SK-N-SH (cell line): ENCODE measurements around the gene RHOU. TPM values are rescaled to one million over a fixed set of nuclear protein-coding genes. Genes with fewer than 3 reads are reported as not detected.

Source experiments
- CTCF ChIA-PET: fragments of 300-600, 350-600 bp; formaldehyde crosslinking; extraction: SDS; loops from one replicate; lab custom pipeline; 2021; lab: Yijun Ruan, JAX
- POLR2A ChIA-PET: fragments of 350-600 bp; sonication (Branson Sonifier 250); formaldehyde crosslinking; extraction: SDS; loops from one replicate; lab custom pipeline; 2020; ENCODE audit warnings: antibody characterized with exemption, inconsistent platforms; lab: Yijun Ruan, JAX
- DNase-seq: peaks from one replicate; pipeline ENCODE4 v3.0.0; 2012
- H2AFZ ChIP-seq: fragments of 200-600 bp; sonication (generic); 2 replicates; pipeline ENCODE4 v1.8.1; 2016; ENCODE audit warnings: antibody characterized with exemption, mild to moderate bottlenecking, low read depth
- H3F3A ChIP-seq: fragments of 200-600 bp; sonication (generic); replicated peaks from 2 replicates; pipeline ENCODE3; 2016; ENCODE audit warnings: antibody characterized with exemption, mild to moderate bottlenecking; ENCODE audit not compliant: insufficient read depth
- H3K27ac ChIP-seq, 2 experiments: fragments of 200-500 bp in 1 of 2; fragments of 200-600 bp in 1 of 2; sonication (Bioruptor generic) in 1 of 2; sonication (generic), shearing (Covaris generic) in 1 of 2; 2 replicates each; pipeline versions ENCODE4 v1.5.1 to v1.6.1; 2014 to 2016; ENCODE audit warnings: low read depth in 2 of 2, inconsistent platforms in 1 of 2, low read length in 1 of 2, mild to moderate bottlenecking in 1 of 2, mixed read lengths in 1 of 2
- H3K27me3 ChIP-seq: fragments of 200-600 bp; sonication (generic), shearing (Covaris generic); 2 replicates; pipeline ENCODE4 v1.6.1; 2016; ENCODE audit warnings: mixed run types; ENCODE audit not compliant: insufficient read depth
- H3K36me3 ChIP-seq, 2 experiments: fragments of 200-500 bp in 1 of 2; fragments of 200-600 bp in 1 of 2; sonication (Bioruptor generic) in 1 of 2; sonication (generic) in 1 of 2; replicated peaks in 1 of 2; 2 replicates each; pipeline versions ENCODE3 to v1.5.1; 2014 to 2016; ENCODE audit warnings: low read length in 1 of 2, mild to moderate bottlenecking in 1 of 2; ENCODE audit not compliant: insufficient read depth in 2 of 2, control insufficient read depth in 1 of 2
- H3K4me1 ChIP-seq, 2 experiments: fragments of 200-500 bp in 1 of 2; fragments of 200-600 bp in 1 of 2; sonication (Bioruptor generic) in 1 of 2; sonication (generic), shearing (Covaris generic) in 1 of 2; 2 replicates each; pipeline versions ENCODE4 v1.5.1 to v1.6.1; 2014 to 2016; ENCODE audit warnings: low read depth in 1 of 2, low read length in 1 of 2, mixed run types in 1 of 2; ENCODE audit not compliant: insufficient read depth in 2 of 2, control insufficient read depth in 1 of 2
- H3K4me2 ChIP-seq: fragments of 200-600 bp; sonication (generic), shearing (Covaris generic); 2 replicates; pipeline ENCODE4 v1.6.1; 2017; ENCODE audit warnings: mixed run types
- H3K4me3 ChIP-seq, 2 experiments: fragments of 200-500 bp in 1 of 2; fragments of 200-600 bp in 1 of 2; sonication (Bioruptor generic) in 1 of 2; sonication (generic), shearing (Covaris generic) in 1 of 2; 2 replicates each; pipeline versions ENCODE4 v1.5.1 to v1.8.1; 2014 to 2016; ENCODE audit warnings: low read depth in 2 of 2, inconsistent platforms in 1 of 2, low read length in 1 of 2, mild to moderate bottlenecking in 1 of 2, mixed read lengths in 1 of 2, moderate library complexity in 1 of 2
- H3K79me2 ChIP-seq: fragments of 200-600 bp; sonication (generic); 2 replicates; pipeline ENCODE4 v1.8.1; 2017; ENCODE audit warnings: mild to moderate bottlenecking; ENCODE audit not compliant: insufficient read depth
- H3K9ac ChIP-seq: fragments of 200-600 bp; sonication (generic); 2 replicates; pipeline ENCODE4 v1.6.1; 2017; ENCODE audit warnings: mixed run types
- H3K9me2 ChIP-seq: fragments of 200-600 bp; sonication (generic); 2 replicates; pipeline ENCODE4 v1.6.1; 2017; ENCODE audit warnings: mixed run types
- H3K9me3 ChIP-seq: fragments of 200-600 bp; sonication (generic); 2 replicates; pipeline ENCODE4 v1.6.1; 2017; ENCODE audit warnings: mixed run types, mild to moderate bottlenecking, moderate library complexity
- H4K20me1 ChIP-seq: fragments of 200-600 bp; sonication (generic); 2 replicates; pipeline ENCODE4 v1.6.1; 2017; ENCODE audit warnings: mild to moderate bottlenecking, mixed run types; ENCODE audit not compliant: insufficient read depth
- EP300 ChIP-seq, 2 experiments: IDR thresholded peaks; 2 replicates each; pipeline versions ENCODE4 v1.4.0 to v1.6.1; 2012; ENCODE audit warnings: borderline replicate concordance in 1 of 2, low read depth in 1 of 2, low read length in 1 of 2
- FOXJ3 ChIP-seq: sonication (generic); formaldehyde crosslinking; IDR thresholded peaks from 2 replicates; pipeline ENCODE4 v1.5.1; 2020; ENCODE audit warnings: mild to moderate bottlenecking, missing genetic modification reagents
- GABPA ChIP-seq: IDR thresholded peaks from 2 replicates; pipeline ENCODE4 v1.4.0; 2012; ENCODE audit warnings: low read depth, mild to moderate bottlenecking
- MEF2A ChIP-seq: IDR thresholded peaks from 2 replicates; pipeline ENCODE4 v1.4.0; 2012; ENCODE audit warnings: low read depth, borderline replicate concordance
- MXI1 ChIP-seq: IDR thresholded peaks from 2 replicates; pipeline ENCODE4 v1.6.1; 2012; ENCODE audit warnings: mild to moderate bottlenecking, low read depth, low read length, improper control_type of control experiment
- NFIC ChIP-seq: IDR thresholded peaks from 2 replicates; pipeline ENCODE4 v1.4.0; 2012; ENCODE audit warnings: borderline replicate concordance
- NRF1 ChIP-seq: IDR thresholded peaks from 2 replicates; pipeline ENCODE4 v1.6.1; 2012; ENCODE audit warnings: low read depth, mild to moderate bottlenecking, low read length
- RAD21 ChIP-seq: IDR thresholded peaks from 2 replicates; pipeline ENCODE4 v1.6.1; 2012; ENCODE audit warnings: mild to moderate bottlenecking, low read length
- SMC3 ChIP-seq: IDR thresholded peaks from 2 replicates; pipeline ENCODE4 v1.6.1; 2012; ENCODE audit warnings: low read depth, low read length, improper control_type of control experiment
- TCF12 ChIP-seq: IDR thresholded peaks from 2 replicates; pipeline ENCODE4 v1.4.0; 2012
- WGBS: methylation state at CpG from one replicate; pipeline ENCODE4 v1.1.6; 2017; ENCODE audit warnings: low lambda C conversion rate; 5-methylcytosine and 5-hydroxymethylcytosine counted together
- polyA plus RNA-seq, 3 experiments: library from polyadenylated mRNA; depleted of rRNA; stranded (reverse); fragments of >200 nt; gene quantifications; 2 replicates each; pipeline ENCODE4 v1.2.3, GENCODE V29; 2012
- TF ChIP-seq, protein P1 (sequence below): fragments of 150-350 bp; IDR thresholded peaks from 2 replicates; pipeline ENCODE4 v1.6.1; 2016; ENCODE audit warnings: mild to moderate bottlenecking, low read depth, low read length
- TF ChIP-seq, protein P2 (sequence below): IDR thresholded peaks from 2 replicates; pipeline ENCODE4 v1.4.0; 2012; ENCODE audit warnings: low read depth, borderline replicate concordance
- TF ChIP-seq, protein P3 (sequence below): IDR thresholded peaks from 2 replicates; pipeline ENCODE4; 2012
- TF ChIP-seq, protein P4 (sequence below): fragments of 200-600 bp; sonication (generic); IDR thresholded peaks from 2 replicates; pipeline ENCODE4 v1.6.1; 2017; ENCODE audit warnings: antibody characterized with exemption, mild to moderate bottlenecking, moderate library complexity
- TF ChIP-seq, protein P5 (sequence below): fragments of 150-350 bp; IDR thresholded peaks from 2 replicates; pipeline ENCODE4 v1.6.1; 2017; ENCODE audit warnings: antibody characterized with exemption, low read length, low read depth, borderline replicate concordance

RHOU gene
- polyA plus RNA-seq, 1 of the 3 experiments (the other 2 are of a cell fraction), result 0.36 TPM

DNA sequence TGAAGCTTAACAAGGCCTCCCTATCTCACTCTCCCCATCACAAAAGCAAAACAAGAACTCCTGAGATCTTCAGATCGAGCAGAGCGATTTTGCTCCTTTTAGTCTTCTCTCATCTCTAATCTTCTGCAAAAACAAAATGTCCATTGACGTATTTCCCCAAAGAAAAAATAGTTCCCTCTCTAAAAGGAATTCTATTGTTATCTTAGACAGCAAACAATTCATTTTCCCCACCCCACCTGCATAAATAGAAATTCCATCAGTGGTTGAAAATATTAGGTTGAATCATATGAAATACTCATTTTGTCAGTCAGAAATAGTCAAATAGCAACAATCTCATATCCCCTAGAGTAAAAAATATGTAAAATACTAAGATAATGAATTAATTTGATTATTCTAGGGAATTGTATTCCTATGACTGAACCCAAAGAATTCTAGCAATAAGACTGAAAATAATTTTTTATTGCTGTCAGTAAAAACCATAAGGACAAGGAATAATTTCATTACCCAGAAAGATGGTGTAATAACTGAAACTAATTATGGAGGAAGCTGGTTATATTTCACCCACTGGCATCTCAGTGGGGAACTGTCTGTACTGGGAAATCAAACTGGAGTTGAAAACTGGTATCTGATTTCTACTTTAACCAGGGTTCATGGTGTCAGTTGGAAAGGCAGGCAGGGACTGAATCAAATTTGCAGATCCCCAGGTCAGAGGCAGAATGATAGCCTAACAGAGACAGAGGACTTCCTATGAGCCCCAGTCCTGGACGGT lies 51.3 kb downstream of the RHOU start:
- no peaks in the 10 kb centered on the region for H3K27me3 ChIP-seq
- DNase-seq, result no peak
- H3K4me3 ChIP-seq, result no peak overlapping the region
- TF ChIP-seq EP300 (IDR thresholded peaks at IDR 0.05; ENCODE audit: borderline replicate concordance in 1 of 2, low read depth in 1 of 2, low read length in 1 of 2), result no peak
- TF ChIP-seq TCF12, result no peak
- TF ChIP-seq, protein P1, sequence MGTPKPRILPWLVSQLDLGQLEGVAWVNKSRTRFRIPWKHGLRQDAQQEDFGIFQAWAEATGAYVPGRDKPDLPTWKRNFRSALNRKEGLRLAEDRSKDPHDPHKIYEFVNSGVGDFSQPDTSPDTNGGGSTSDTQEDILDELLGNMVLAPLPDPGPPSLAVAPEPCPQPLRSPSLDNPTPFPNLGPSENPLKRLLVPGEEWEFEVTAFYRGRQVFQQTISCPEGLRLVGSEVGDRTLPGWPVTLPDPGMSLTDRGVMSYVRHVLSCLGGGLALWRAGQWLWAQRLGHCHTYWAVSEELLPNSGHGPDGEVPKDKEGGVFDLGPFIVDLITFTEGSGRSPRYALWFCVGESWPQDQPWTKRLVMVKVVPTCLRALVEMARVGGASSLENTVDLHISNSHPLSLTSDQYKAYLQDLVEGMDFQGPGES, result no peak
- TF ChIP-seq GABPA, result no peak
- no peak for TF ChIP-seq MXI1
- TF ChIP-seq FOXJ3, result no peak
- no peak for TF ChIP-seq NRF1
- TF ChIP-seq MEF2A, result no peak
- TF ChIP-seq RAD21, result no peak
- no peak for TF ChIP-seq NFIC
- TF ChIP-seq, protein P2, sequence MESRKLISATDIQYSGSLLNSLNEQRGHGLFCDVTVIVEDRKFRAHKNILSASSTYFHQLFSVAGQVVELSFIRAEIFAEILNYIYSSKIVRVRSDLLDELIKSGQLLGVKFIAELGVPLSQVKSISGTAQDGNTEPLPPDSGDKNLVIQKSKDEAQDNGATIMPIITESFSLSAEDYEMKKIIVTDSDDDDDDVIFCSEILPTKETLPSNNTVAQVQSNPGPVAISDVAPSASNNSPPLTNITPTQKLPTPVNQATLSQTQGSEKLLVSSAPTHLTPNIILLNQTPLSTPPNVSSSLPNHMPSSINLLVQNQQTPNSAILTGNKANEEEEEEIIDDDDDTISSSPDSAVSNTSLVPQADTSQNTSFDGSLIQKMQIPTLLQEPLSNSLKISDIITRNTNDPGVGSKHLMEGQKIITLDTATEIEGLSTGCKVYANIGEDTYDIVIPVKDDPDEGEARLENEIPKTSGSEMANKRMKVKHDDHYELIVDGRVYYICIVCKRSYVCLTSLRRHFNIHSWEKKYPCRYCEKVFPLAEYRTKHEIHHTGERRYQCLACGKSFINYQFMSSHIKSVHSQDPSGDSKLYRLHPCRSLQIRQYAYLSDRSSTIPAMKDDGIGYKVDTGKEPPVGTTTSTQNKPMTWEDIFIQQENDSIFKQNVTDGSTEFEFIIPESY, result no peak
- TF ChIP-seq, all 33 proteins: peak for 0
- Histone ChIP-seq H3K4me1 (peaks cover 0 to 12% of the 10 kb centered on the region in 2 experiments; a peak in 1 of 4 replicates), H4K20me1 (no peaks in the 10 kb centered on the region), H3F3A (no peaks in the 10 kb centered on the region), H3K36me3 (no peaks in the 10 kb centered on the region), H3K9ac (no peak overlapping the region), H2AFZ (no peak overlapping the region), H3K9me2 (no peaks in the 10 kb centered on the region), H3K4me2 (no peak overlapping the region), H3K9me3 (no peaks in the 10 kb centered on the region), H3K27ac (peak overlapping the region in 1 of 2 experiments; percentile 2; a peak in 1 of 4 replicates), H3K79me2 (no peaks in the 10 kb centered on the region)
- CTCF ChIA-PET, result interaction anchor here (1.1 to 1.3 kb wide), 2 partner anchors 34 to 52 kb away, joined by 3 read pairs; no protein-coding TSS in a partner anchor
- POLR2A ChIA-PET, result no interaction called here
- 78% methylated on average over 4 of the region's 4 CpGs for WGBS

DNA sequence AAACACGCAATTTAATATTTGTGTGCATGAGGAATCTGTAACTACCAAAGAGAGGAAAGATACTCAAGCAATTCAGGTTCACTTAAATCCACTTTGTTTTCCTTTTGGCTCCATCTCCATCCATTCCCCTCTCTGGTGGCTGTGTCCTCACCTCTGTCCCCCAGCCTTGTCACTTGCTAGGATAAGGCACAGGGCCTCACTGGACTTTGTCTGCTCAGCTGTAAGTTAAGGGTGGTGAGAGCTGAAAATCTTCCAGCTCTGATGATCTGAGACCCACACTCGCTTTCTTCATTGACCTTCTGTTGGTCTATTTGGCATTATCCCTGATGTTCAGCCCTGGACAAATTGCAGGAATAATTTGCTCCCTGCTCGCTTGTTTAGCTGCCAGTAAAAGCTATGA lies 56.5 kb downstream of the RHOU start:
- H2AFZ ChIP-seq, result no peak overlapping the region
- no peak overlapping the region for H3K27ac ChIP-seq
- H3K9ac ChIP-seq, result no peak overlapping the region
- H3K4me2 ChIP-seq, result no peak overlapping the region
- H3K9me3 ChIP-seq, result no peaks in the 10 kb centered on the region
- H3K36me3 ChIP-seq, result no peaks in the 10 kb centered on the region
- 80% methylated on average over 3 of the region's 3 CpGs for WGBS
- no peak for DNase-seq
- no peaks in the 10 kb centered on the region for H4K20me1 ChIP-seq
- H3K9me2 ChIP-seq, result no peaks in the 10 kb centered on the region
- H3K4me3 ChIP-seq, result no peak overlapping the region
- no peaks in the 10 kb centered on the region for H3K79me2 ChIP-seq
- ChIA-PET POLR2A (no interaction called here), CTCF (interaction anchor here (0.6 to 1.2 kb wide), 3 partner anchors 11 to 192 kb away, joined by 3 to 4 read pairs (median 3); no protein-coding TSS in a partner anchor)
- no peaks in the 10 kb centered on the region for H3F3A ChIP-seq
- H3K27me3 ChIP-seq, result no peaks in the 10 kb centered on the region
- peaks cover 0 to 9% of the 10 kb centered on the region in 2 experiments; a peak in 1 of 4 replicates for H3K4me1 ChIP-seq
- TF ChIP-seq SMC3 (no peak), RAD21 (no peak)
- TF ChIP-seq, protein P3, sequence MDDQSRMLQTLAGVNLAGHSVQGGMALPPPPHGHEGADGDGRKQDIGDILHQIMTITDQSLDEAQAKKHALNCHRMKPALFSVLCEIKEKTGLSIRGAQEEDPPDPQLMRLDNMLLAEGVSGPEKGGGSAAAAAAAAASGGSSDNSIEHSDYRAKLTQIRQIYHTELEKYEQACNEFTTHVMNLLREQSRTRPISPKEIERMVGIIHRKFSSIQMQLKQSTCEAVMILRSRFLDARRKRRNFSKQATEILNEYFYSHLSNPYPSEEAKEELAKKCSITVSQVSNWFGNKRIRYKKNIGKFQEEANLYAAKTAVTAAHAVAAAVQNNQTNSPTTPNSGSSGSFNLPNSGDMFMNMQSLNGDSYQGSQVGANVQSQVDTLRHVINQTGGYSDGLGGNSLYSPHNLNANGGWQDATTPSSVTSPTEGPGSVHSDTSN, result no peak
- TF ChIP-seq, protein P4, sequence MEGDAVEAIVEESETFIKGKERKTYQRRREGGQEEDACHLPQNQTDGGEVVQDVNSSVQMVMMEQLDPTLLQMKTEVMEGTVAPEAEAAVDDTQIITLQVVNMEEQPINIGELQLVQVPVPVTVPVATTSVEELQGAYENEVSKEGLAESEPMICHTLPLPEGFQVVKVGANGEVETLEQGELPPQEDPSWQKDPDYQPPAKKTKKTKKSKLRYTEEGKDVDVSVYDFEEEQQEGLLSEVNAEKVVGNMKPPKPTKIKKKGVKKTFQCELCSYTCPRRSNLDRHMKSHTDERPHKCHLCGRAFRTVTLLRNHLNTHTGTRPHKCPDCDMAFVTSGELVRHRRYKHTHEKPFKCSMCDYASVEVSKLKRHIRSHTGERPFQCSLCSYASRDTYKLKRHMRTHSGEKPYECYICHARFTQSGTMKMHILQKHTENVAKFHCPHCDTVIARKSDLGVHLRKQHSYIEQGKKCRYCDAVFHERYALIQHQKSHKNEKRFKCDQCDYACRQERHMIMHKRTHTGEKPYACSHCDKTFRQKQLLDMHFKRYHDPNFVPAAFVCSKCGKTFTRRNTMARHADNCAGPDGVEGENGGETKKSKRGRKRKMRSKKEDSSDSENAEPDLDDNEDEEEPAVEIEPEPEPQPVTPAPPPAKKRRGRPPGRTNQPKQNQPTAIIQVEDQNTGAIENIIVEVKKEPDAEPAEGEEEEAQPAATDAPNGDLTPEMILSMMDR, result no peak
- TF ChIP-seq, protein P5, sequence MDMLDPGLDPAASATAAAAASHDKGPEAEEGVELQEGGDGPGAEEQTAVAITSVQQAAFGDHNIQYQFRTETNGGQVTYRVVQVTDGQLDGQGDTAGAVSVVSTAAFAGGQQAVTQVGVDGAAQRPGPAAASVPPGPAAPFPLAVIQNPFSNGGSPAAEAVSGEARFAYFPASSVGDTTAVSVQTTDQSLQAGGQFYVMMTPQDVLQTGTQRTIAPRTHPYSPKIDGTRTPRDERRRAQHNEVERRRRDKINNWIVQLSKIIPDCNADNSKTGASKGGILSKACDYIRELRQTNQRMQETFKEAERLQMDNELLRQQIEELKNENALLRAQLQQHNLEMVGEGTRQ, result no peak
- TF ChIP-seq, protein P2, result no peak
